NCI-H1930 (cell line): ENCODE data around the gene COPS4.
A peak's percentile ranks its signal among the peaks of the same experiment; 100 is the strongest.
"Not testable (repeated sequence)": the region's sequence is repeated elsewhere in the genome, so short reads cannot be mapped to it uniquely, and the experiment has no call there.

Experiments used
- DNase-seq, 2 experiments: peaks; one replicate each; lab custom pipeline; 2025; lab: John Stamatoyannopoulos, UW

COPS4 gene

DNA sequence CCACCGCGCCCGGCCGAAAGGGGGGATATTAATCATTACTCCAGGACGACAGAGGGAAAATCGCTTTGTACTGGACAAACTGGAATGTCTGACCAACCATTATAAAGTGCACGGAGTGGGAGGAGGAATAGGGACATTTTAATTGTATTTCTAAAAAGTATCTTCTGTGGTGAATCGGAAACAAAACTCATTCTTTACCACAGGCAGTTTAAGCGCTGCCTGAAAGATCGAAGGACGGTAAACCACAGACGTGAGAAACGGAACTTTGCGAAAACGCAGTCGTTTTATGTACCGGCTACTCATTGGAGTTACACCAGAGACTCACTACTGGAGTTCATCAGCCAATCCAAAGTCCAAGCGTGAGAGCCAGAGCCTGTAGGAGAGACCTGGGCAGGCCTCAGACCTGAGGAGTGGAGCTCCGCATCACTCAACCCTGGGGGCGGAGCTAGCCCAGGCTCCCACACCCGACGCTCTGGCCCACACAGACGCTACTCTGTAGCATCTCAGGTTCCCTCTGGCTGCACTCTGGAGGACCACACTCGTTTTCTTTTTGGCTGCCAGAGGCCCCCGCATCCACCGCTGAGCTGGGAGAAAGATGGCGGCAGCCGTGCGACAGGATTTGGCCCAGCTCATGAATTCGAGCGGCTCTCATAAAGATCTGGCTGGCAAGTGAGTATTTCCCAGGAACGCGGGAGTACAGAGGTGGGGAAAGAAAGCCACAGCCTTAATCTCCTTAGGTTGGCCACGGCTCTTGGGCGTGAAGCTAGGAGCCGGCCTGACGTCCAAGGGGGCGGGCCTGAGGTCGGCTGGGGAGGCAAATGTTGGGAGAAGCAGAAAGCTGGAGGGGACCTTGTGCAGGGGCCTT, at the start of gene COPS4:
COPS4 (plus strand) TSS at position 554 of the 865 bp plus-strand sequence; CDS start at position 596, 42 bp downstream.
- peak; percentile 99 for DNase-seq

GRCh38 chr4:82987519-82987918, 47.5 kb upstream of the COPS4 start:
- DNase-seq: not testable (repeated sequence)

GRCh38 chr4:82988323-82988832, 46.6 kb upstream of the COPS4 start:
- DNase-seq: no peak

GRCh38 chr4:82989575-82990429, 45.2 kb upstream of the COPS4 start:
- DNase-seq: no peak

DNA sequence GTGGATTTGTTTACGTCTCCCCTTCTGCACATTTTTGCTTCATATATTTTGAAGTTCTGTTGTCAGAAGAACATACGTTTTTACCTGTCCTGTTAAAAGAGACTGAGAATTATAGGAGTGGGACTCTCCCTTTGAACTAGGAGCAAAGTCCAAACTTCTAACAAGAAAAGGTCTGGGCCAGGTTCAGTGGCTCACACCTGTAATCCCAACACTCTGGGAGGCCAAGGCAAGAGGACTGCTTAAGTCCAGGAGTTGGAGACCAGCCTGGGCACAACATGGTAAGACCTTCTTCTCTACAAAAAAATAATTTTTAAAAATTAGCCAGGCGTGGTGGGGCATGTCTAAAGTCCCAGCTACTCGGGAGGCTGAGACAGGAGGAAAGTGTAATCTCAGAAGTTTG, 40.1 kb upstream of the COPS4 start:
- no peak for DNase-seq

- DNase-seq: no peak
These were observed 36.1 kb upstream of the COPS4 start for GRCh38 chr4:82998898-82999297.

DNA sequence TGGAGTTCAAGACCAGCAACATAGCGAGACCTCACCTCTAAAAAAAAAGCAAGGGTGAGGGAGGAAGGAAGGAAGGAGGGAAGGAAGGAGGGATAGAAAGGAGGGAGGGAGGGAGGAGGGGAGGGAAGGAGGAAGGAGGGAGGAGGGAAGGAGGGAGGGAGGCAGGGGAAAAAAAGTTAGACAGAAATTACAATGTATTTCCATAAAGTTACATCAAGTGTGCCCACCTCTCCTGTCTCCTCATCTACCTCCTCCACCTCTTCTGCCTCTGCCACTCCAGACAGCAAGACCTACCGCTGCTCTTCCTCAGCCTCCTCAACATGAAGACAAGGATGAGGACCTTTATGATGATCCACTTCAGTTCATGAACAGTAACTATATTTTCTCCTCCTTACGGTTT, 32.7 kb upstream of the COPS4 start:
- no peak for DNase-seq

DNA sequence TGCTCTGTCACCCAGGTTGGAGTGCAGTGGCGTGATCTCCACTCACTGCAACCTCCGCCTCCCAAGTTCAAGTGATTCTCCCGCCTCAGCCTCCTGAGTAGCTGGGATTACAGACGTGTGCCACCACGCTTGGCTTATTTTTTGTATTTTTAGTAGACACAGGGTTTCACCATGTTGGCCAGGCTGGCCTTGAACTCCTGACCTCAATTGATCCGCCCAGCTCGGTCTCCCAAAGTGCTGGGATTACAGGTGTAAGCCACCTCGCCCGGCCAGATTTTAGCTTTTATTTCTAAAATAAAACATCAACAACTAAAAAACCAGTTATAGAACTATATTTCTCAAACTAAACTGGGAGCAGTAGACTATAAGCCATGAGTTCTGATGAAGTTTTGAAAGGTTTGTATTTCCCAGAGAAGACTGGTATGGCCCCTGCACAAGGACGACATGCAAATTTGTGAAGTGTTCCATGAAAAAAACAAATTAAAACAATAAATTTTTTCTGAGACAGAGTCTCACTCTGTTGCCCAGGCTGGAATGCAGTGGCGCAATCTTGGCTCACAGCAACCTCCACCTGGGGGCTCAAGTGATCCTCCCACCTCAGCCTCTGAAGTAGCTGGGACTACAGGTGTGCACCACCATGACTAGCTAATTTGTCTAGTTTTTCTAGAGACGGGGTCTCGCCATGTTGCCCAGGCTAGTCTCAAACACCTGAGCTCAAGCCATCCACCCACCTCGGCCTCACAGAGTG, 31.8 kb upstream of the COPS4 start:
- not testable (repeated sequence) for DNase-seq

DNA sequence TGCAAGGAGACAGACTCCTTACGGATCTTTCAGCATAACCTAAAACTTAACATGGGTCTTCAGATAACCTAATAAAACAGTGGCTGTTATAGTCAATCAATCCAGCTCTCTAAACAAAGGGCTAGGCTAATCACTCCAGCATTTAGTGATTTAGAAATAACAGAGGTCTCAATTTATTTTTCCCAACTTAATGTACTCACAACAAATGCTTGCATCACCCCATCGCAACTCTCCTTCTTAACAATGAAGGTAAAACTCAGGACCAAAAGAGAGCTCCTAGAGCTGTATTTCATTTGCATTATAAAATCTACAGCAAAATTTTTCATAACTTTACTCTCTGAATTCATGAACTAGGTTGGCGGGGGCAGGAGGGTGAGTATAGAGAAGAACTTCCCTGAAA, 25.5 kb upstream of the COPS4 start:
- no peak for DNase-seq

DNA sequence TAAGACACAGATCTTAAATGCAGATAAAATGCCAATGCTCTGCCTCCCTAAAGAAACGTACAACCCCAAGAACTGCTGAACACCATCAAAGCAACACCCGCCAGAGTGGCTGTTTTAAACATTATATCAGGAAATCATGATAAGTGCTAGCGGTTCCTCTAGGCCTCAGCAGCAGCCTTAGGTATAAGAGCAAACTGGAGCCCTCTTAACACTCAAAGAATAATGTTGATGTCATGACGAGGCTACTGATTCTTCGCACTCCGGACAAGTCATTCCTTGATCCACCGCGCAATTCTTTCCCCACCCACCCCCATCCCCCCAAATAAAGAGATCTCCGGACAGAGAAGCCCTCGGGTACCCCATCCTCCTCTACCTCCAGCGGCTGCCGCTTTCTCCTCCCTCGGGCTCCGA, 24.9 kb upstream of the COPS4 start:
- no peak for DNase-seq

DNA sequence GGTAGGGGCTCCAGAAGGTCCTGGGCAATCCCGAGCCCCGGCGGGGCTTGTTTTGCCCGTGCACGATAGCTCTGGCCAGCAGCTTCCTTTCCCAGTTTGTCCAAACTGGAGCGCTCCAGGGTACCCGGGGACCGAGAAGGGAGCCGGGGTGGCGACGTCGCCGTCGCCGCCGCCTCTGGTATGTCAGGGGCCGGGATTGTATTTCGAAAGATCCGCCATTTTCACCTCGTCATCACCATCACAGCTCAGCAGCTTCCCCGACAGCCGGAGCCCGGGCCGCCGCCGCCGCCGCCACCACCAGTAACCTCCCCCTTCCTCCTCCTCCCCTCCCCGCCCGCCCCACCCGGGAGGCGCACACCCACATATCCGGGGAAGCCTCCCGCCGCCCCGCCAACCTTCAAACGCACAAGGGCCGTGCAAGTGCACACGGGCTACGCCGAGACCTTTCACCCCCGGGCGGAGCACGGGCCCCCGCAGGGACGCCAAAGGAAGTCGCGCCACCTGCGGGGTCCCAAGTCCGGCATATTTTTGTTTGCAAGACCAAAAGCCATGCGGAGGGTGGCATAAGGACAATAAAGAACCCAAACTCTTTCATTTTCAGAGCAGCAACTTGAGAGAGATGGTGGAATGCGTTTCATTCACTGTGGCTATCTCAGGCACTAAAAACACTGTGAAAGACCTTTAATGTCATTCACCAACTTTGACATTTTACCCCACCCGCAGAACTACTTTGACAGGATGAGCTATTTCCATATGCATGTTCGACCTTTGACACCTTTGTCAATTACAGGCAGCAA, 24.3 kb upstream of the COPS4 start, which contains the start of gene LIN54:
LIN54 (minus strand) TSS at position 302 of the 797 bp plus-strand sequence. CDS start 25,979 bp downstream, outside the sequence.
- peak; percentile 30 to 41 for DNase-seq

- DNase-seq: no peak
These were observed 23.2 kb upstream of the COPS4 start for GRCh38 chr4:83011689-83012199.

GRCh38 chr4:83012200-83012686, 22.7 kb upstream of the COPS4 start:
- no peak for DNase-seq

- DNase-seq: peak; percentile 96 to 98
These were observed 22.1 kb upstream of the COPS4 start for GRCh38 chr4:83012687-83013419.

DNA sequence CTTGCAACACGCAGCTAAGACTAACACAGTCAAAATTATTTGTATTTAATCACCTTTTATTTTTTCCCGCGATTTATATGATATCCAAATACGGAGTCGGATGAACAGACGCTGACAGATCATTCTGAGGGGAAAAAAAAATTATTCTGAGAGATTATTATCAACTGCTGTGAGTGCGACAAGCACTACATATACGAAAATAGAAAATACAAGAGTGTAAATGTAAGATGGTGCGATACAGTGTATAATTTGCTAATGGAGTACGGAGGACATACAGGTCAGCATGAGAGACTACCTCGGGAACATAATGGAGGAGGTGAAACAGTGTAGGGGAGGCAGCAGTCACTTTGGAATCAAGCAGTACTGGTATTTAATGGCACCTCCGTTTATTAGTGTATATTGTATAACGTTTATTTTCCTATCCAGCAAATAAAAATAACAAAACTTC, 21.5 kb upstream of the COPS4 start:
- DNase-seq: no peak

DNA sequence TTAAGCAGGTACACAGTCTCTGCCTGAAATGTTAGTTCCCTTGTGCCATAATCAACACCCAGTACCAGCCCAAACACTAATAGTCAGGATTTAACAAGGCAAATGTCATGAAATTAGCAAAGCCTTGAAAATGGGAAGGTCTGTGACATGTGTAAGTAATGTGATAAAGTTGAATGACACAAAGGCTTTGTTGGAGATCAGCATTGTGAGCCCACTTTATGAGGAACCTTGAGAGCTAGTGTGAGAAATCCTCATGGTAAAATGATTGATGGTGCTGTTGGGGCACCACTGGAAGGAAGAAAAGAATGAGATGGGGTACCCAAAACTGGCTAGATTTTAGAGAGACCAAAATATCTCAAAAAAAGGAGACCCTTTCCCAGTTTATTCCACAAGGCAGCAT, 21.1 kb upstream of the COPS4 start:
- no peak for DNase-seq

GRCh38 chr4:83019794-83020494, 15.0 kb upstream of the COPS4 start:
- no peak for DNase-seq

DNA sequence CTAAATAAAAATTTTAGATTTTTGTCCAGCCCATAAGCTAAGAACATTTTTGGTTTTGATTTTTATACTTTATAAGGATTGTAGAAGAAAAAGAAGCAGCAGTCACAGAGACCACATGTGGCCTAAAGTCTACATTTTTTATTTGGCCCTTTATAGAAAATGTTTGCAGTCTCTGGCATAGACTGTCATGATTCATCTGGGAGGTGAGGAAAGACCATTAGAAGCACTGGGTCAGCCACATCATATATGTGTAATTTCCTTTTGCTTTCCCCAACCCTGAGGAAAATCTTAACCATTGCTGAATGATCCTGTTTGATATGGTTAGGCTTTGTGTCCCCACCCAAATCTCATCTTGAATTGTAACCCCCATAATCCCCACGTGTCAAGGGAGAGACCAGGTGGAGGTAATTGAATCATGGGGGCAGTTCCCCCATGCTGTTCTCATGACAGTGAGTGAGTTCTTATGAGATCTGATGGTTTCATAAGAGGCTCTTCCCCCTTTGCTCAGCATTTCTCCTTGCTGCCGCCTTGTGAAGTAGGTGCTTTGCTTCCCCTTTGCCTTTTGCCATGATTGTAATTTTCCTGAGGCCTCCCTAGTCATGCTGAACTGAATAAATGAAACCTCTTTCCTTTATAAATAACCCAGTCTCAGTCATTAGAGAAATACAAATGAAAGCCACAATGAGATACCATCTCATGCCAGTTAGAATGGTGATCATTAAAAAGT, 12.1 kb upstream of the COPS4 start:
- no peak for DNase-seq
